Stomach (tissue), 9 donors: ENCODE measurements around the gene IQGAP3. TPM values are rescaled to one million over a fixed set of nuclear protein-coding genes. Genes with fewer than 3 reads are reported as not detected.
"Not testable (repeated sequence)": the region's sequence is repeated elsewhere in the genome, so short reads cannot be mapped to it uniquely, and the experiment has no call there.

Source experiments
- DNase-seq, 2 donors: peaks; one replicate each; pipeline versions ENCODE4 v3.0.0 to v3.0.0-alpha.2; 2013 to 2019
- H3K27ac ChIP-seq, 5 donors: fragments of 200-600 bp in 4 of 5; sonication (generic) in 4 of 5; one replicate each; pipeline ENCODE4 v1.5.1; 2013 to 2019; ENCODE audit warnings: mild to moderate bottlenecking in 1 of 5, moderate library complexity in 1 of 5
- H3K27me3 ChIP-seq, 3 donors: fragments of 200-600 bp; sonication (generic); one replicate each; pipeline ENCODE4 v1.5.1; 2017 to 2019; ENCODE audit warnings: mixed run types in 1 of 3
- H3K36me3 ChIP-seq, 4 donors: fragments of 200-600 bp; sonication (generic); 1 replicate in 3 of 4; 2 replicates in 1 of 4; pipeline ENCODE4 v1.5.1; 2016 to 2019
- H3K4me1 ChIP-seq, 4 donors: fragments of 200-600 bp; sonication (generic); one replicate each; pipeline ENCODE4 v1.5.1; 2016 to 2019
- H3K4me3 ChIP-seq, 4 donors: fragments of 200-600 bp; sonication (generic) in 3 of 4; one replicate each; pipeline ENCODE4 v1.5.1; 2016 to 2019; ENCODE audit warnings: mild to moderate bottlenecking in 1 of 4
- H3K9me3 ChIP-seq, 4 donors: fragments of 200-600 bp; sonication (generic); one replicate each; pipeline ENCODE4 v1.5.1; 2016 to 2019
- EP300 ChIP-seq: sonication (generic); formaldehyde crosslinking; IDR thresholded peaks from one replicate; pipeline ENCODE4 v1.6.1; 2017; ENCODE audit warnings: antibody characterized with exemption
- POLR2A ChIP-seq, 4 donors: fragments of 450-650 bp; IDR thresholded peaks; one replicate each; pipeline ENCODE4 v1.6.1; 2016; ENCODE audit warnings: antibody characterized with exemption in 4 of 4, control low read depth in 2 of 4, mild to moderate bottlenecking in 1 of 4, moderate library complexity in 1 of 4
- POLR2AphosphoS5 ChIP-seq, 3 donors: sonication (generic); formaldehyde crosslinking; IDR thresholded peaks; one replicate each; pipeline ENCODE4 v1.6.1; 2016; ENCODE audit warnings: antibody characterized with exemption in 3 of 3
- WGBS, 5 donors: extraction: QIAGEN DNeasy Blood & Tissue Kit in 3 of 5; methylation state at CpG; one replicate each; pipeline versions ENCODE4 v1.1.5 to v1.1.7; 2013 to 2018; 5-methylcytosine and 5-hydroxymethylcytosine counted together
- intact Hi-C: fragments of 100-400 bp; cut with DNase I; formaldehyde crosslinking; loops from one replicate; pipeline ENCODE4 v1.15.1; 2023; ENCODE audit warnings: low total_unique reads
- polyA plus RNA-seq, 3 donors: library from polyadenylated mRNA; stranded (reverse); fragments of 200-250 nt; gene quantifications; one replicate each; pipeline ENCODE4 v1.2.3, GENCODE V29; 2013
- total RNA-seq, 5 donors: library from RNA; depleted of rRNA; stranded (reverse); fragments of >200 nt; gene quantifications; one replicate each; pipeline versions ENCODE4 v1.1.0 to v1.2.3, GENCODE V29; 2014 to 2016
- TF ChIP-seq, protein P1 (sequence below), 7 experiments: fragments of 450-650 bp in 4 of 7; fragments of 200-600 bp in 3 of 7; sonication (generic) in 3 of 7; IDR thresholded peaks; one replicate each; pipeline ENCODE4 v1.5.1; 2016 to 2019; ENCODE audit warnings: antibody characterized with exemption in 7 of 7, control low read depth in 2 of 7, mild to moderate bottlenecking in 1 of 7
- donor health status: healthy with polysubstance abuse.
- donor health status: Bipolar disorder and iron deficiency.
- donor health status: healthy.

Gene IQGAP3
- total and polyA plus RNA-seq, 8 donors, result 1.2 to 22.2 (median 9.3) TPM

- TF ChIP-seq POLR2A (IDR thresholded peaks at IDR 0.05) (no peak), POLR2AphosphoS5 (IDR thresholded peaks at IDR 0.05) (no peak), EP300 (no peak)
- TF ChIP-seq, protein P1, sequence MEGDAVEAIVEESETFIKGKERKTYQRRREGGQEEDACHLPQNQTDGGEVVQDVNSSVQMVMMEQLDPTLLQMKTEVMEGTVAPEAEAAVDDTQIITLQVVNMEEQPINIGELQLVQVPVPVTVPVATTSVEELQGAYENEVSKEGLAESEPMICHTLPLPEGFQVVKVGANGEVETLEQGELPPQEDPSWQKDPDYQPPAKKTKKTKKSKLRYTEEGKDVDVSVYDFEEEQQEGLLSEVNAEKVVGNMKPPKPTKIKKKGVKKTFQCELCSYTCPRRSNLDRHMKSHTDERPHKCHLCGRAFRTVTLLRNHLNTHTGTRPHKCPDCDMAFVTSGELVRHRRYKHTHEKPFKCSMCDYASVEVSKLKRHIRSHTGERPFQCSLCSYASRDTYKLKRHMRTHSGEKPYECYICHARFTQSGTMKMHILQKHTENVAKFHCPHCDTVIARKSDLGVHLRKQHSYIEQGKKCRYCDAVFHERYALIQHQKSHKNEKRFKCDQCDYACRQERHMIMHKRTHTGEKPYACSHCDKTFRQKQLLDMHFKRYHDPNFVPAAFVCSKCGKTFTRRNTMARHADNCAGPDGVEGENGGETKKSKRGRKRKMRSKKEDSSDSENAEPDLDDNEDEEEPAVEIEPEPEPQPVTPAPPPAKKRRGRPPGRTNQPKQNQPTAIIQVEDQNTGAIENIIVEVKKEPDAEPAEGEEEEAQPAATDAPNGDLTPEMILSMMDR (IDR thresholded peaks at IDR 0.05), result no peak
- Histone ChIP-seq H3K27me3 (peaks cover 0 to 58% (median 15%) of the 10 kb centered on the region in 3 donors), H3K27ac (peak overlapping the region in 3 of 5 donors; percentile 37 to 59 (median 59)), H3K4me3 (no peak overlapping the region), H3K36me3 (no peaks in the 10 kb centered on the region), H3K4me1 (peaks cover 6 to 19% (median 11%) of the 10 kb centered on the region in 4 donors), H3K9me3 (no peaks in the 10 kb centered on the region)
- intact Hi-C loops, result no loop called here
- WGBS, 5 donors, result 38 to 57% (median 44%) methylated on average over 4 of the region's 4 CpGs
- DNase-seq, result no peak
Measured at GRCh38 chr1:156615946-156616345, 43.6 kb upstream of the IQGAP3 start.

DNA sequence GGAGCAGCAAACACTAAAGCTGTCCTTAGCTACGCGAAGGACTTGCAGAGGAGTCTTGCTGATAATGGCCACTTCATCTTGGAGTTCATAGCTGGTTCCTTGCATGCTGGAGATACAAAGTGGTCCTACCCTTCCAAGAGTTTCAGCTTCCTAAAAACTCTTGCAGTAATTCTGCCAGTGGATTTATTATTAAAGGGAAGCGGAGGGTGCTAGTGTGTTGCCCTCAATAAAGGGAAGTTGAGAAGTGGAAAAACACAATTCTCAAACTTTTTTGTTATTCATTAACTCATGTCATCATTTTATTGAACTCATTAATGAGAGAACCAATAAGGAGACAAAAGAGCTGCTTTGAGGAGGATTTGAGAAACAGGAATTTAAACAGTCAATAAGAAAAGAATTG lies 40.3 kb upstream of the IQGAP3 start:
- H3K9me3 ChIP-seq, result no peaks in the 10 kb centered on the region
- DNase-seq, result no peak
- H3K27me3 ChIP-seq, result peaks cover 0 to 41% (median 0%) of the 10 kb centered on the region in 3 donors
- WGBS, 5 donors, result 35 to 53% (median 48%) methylated on average over 3 of the region's 3 CpGs
- H3K27ac ChIP-seq, result no peak overlapping the region
- no peak overlapping the region for H3K4me3 ChIP-seq
- TF ChIP-seq EP300, result no peak
- peaks cover 6 to 26% (median 14%) of the 10 kb centered on the region in 4 donors for H3K4me1 ChIP-seq
- H3K36me3 ChIP-seq, result no peaks in the 10 kb centered on the region
- intact Hi-C loops, result no loop called here

DNA sequence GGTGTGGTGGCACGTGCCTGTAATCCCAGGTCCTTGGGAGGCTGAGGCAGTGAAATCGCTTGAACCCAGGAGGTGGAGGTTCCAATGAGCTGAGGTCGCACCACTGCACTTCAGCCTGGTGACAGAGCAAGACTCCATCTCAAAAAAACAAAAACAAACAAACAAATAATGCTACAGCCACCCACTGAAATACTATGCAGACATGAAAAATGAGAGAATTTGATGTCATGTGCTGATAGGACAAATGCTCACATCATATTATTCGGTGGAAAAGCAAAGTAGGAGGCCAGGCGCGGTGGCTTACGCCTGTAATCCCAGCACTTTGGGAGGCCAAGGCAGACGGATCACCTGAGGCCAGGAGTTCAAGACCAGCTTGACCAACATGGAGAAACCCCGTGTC lies 37.7 kb upstream of the IQGAP3 start:
- H3K36me3 ChIP-seq, H3K9me3 ChIP-seq, H3K27ac ChIP-seq, intact Hi-C loops, DNase-seq, H3K4me3 ChIP-seq, H3K4me1 ChIP-seq: not testable (repeated sequence)
- H3K27me3 ChIP-seq, result peaks cover 0 to 31% (median 0%) of the 10 kb centered on the region in 3 donors
- 88 to 91% (median 90%) methylated on average over 9 of the region's 9 CpGs for WGBS, 5 donors

- intact Hi-C loops, result loop anchor here (10.0 kb wide), 1 partner anchor 144 kb away; no protein-coding TSS in a partner anchor
Measured at GRCh38 chr1:156608981-156609380, 36.6 kb upstream of the IQGAP3 start.

DNA sequence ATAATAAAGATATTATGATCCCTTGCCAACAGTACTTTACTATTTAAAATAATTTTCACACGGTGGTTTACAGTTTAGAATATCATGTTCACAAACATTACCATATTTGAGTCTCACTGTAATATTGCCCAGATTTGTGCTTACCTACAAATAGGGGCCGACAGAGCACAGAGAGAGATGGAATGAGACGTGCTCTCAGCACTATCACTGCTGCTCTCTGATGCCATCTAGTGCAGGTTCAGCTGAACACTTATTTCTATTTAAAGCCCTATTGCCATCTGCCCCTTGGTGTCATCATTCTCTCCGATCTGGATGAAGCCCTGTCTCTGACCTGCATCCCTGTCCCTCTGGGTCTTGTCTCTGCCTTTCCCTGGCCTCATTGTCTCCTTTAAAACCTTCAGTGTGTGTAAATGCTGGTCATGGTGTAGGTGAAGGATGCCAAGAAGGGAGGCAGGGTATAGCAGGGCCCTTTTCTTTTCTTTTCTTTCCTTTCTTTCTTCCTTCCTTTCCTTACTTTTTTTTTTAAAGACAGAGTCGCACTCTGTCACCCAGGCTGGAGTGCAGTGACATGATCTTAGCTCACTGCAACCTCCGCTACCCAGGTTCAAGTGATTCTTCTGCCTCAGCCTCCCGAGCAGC lies 35.8 kb upstream of the IQGAP3 start:
- WGBS, 5 donors, result 27 to 32% (median 29%) methylated on average over 7 of the region's 7 CpGs
- peak; percentile 48 to 90 for DNase-seq
- no peak overlapping the region for H3K27ac ChIP-seq
- intact Hi-C loops, result loop anchor here (10.0 kb wide), 1 partner anchor 143 kb away; no protein-coding TSS in a partner anchor
- no peaks in the 10 kb centered on the region for H3K9me3 ChIP-seq
- H3K27me3 ChIP-seq, result peaks cover 0 to 30% (median 0%) of the 10 kb centered on the region in 3 donors
- TF ChIP-seq POLR2A (IDR thresholded peaks at IDR 0.05), result no peak
- no peak for TF ChIP-seq EP300
- TF ChIP-seq, protein P1 (IDR thresholded peaks at IDR 0.05), result peak in 5 of 7 experiments; percentile 50 to 82 (median 64)
- peak in 1 of 3 donors; percentile 19 for TF ChIP-seq POLR2AphosphoS5 (IDR thresholded peaks at IDR 0.05)
- no peaks in the 10 kb centered on the region for H3K36me3 ChIP-seq
- H3K4me1 ChIP-seq, result peaks cover 0 to 7% (median 3%) of the 10 kb centered on the region in 4 donors
- no peak overlapping the region for H3K4me3 ChIP-seq

More at GRCh38 chr1:156608981-156609380, 36.6 kb upstream of the IQGAP3 start:
- Histone ChIP-seq H3K27me3 (peaks cover 0 to 30% (median 0%) of the 10 kb centered on the region in 3 donors), H3K4me3 (no peak overlapping the region), H3K36me3 (no peaks in the 10 kb centered on the region), H3K27ac (no peak overlapping the region), H3K9me3 (no peaks in the 10 kb centered on the region), H3K4me1 (peaks cover 0 to 7% (median 3%) of the 10 kb centered on the region in 4 donors)
- WGBS, 5 donors, result 36 to 43% (median 40%) methylated on average over 6 of the region's 6 CpGs
- peak; percentile 51 to 73 for DNase-seq
- TF ChIP-seq POLR2A (IDR thresholded peaks at IDR 0.05) (no peak), EP300 (no peak), POLR2AphosphoS5 (IDR thresholded peaks at IDR 0.05) (no peak)
- TF ChIP-seq, protein P1 (IDR thresholded peaks at IDR 0.05), result peak in 5 of 7 experiments; percentile 15 to 57 (median 25)

DNA sequence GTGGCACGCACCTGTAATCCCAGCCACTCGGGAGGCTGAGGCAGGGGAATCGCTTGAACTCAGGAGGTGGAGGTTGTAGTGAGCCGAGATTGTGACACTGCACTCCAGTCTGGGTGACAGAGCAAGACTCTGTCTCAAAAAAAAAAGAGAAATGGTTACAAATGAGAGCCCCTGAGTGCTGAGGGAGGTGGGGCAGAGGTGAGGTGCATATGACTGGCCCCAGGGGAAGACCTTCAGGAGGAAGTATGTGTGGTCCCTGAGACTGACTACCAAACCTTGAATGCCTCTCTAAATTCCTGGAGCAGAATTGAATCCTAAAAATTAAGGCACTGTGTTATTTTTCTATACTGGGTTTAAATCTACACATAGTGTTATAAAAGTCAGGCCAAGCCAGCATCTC lies 35.0 kb upstream of the IQGAP3 start:
- intact Hi-C loops, result loop anchor here (10.0 kb wide), 1 partner anchor 143 kb away; no protein-coding TSS in a partner anchor
- 83 to 89% (median 87%) methylated on average over 4 of the region's 4 CpGs for WGBS, 5 donors

More for the DNA sequence above, 35.0 kb upstream of the IQGAP3 start:
- not testable (repeated sequence) for H3K27ac ChIP-seq, H3K4me3 ChIP-seq, H3K9me3 ChIP-seq, H3K36me3 ChIP-seq, DNase-seq
- Histone ChIP-seq H3K4me1 (peaks cover 0 to 14% (median 6%) of the 10 kb centered on the region in 4 donors), H3K27me3 (peaks cover 0 to 28% (median 0%) of the 10 kb centered on the region in 3 donors)
